SK-N-SH treated with all-trans-retinoic acid at 6 μM for 48 hours (cell line): ENCODE results near the gene ATAD3B.

ENCODE experiments used
- ATAC-seq: fragments of 200-7000 bp; cut with Tn5 transposase; 3 replicates; pipeline ENCODE4 v1.9.1; 2020; ENCODE audit warnings: mild to moderate bottlenecking, moderate library complexity
- BACH2 ChIP-seq: fragments of 250-450 bp; sonication (Bioruptor Pico); IDR thresholded peaks from 2 replicates; pipeline ENCODE4 v1.9.0; 2021; ENCODE audit warnings: mild to moderate bottlenecking, borderline replicate concordance
- CSDC2 ChIP-seq: fragments of 250-450 bp; sonication (Bioruptor Pico); IDR thresholded peaks from 2 replicates; pipeline ENCODE4 v1.5.0; 2020; ENCODE audit warnings: mild to moderate bottlenecking, moderate library complexity
- ESRRG ChIP-seq: fragments of 250-450 bp; sonication (Bioruptor Pico); IDR thresholded peaks from 2 replicates; pipeline ENCODE4 v1.6.1; 2021; ENCODE audit warnings: mild to moderate bottlenecking
- GLIS3 ChIP-seq: fragments of 250-450 bp; sonication (Bioruptor Pico); IDR thresholded peaks from 2 replicates; pipeline ENCODE4 v1.5.0; 2020; ENCODE audit warnings: mild to moderate bottlenecking, moderate library complexity
- ISL1 ChIP-seq: fragments of 250-450 bp; sonication (Bioruptor Pico); IDR thresholded peaks from 2 replicates; pipeline ENCODE4 v2.1.2; 2022; ENCODE audit warnings: mild to moderate bottlenecking, moderate library complexity
- OSR1 ChIP-seq: fragments of 250-450 bp; sonication (Bioruptor Pico); IDR thresholded peaks from 2 replicates; pipeline ENCODE4 v1.8.0; 2022; ENCODE audit warnings: moderate library complexity, mild to moderate bottlenecking, inconsistent platforms
- PATZ1 ChIP-seq: fragments of 250-450 bp; sonication (Bioruptor Pico); IDR thresholded peaks from 2 replicates; pipeline ENCODE4 v1.8.0; 2020; ENCODE audit warnings: mild to moderate bottlenecking, moderate library complexity, borderline replicate concordance
- PPARA ChIP-seq: fragments of 250-450 bp; sonication (Bioruptor Pico); IDR thresholded peaks from 2 replicates; pipeline ENCODE4 v1.5.0; 2020; ENCODE audit warnings: mild to moderate bottlenecking, borderline replicate concordance
- RARB ChIP-seq: fragments of 250-450 bp; sonication (Bioruptor Pico); IDR thresholded peaks from 2 replicates; pipeline ENCODE4 v1.8.0; 2021; ENCODE audit warnings: mild to moderate bottlenecking, moderate library complexity
- TOX ChIP-seq: fragments of 250-450 bp; sonication (Bioruptor Pico); IDR thresholded peaks from 2 replicates; pipeline ENCODE4 v1.8.0; 2021; ENCODE audit warnings: mild to moderate bottlenecking, moderate library complexity, borderline replicate concordance
- ZC3H10 ChIP-seq: fragments of 250-450 bp; sonication (Bioruptor Pico); IDR thresholded peaks from 2 replicates; pipeline ENCODE4 v1.5.1; 2021; ENCODE audit warnings: mild to moderate bottlenecking, moderate library complexity
- ZFP3 ChIP-seq: fragments of 250-450 bp; sonication (Bioruptor Pico); IDR thresholded peaks from 2 replicates; pipeline ENCODE4 v1.5.0; 2020; ENCODE audit warnings: mild to moderate bottlenecking, moderate library complexity
- ZFP30 ChIP-seq: fragments of 450-650 bp; formaldehyde crosslinking; IDR thresholded peaks from 2 replicates; pipeline ENCODE4 v1.5.0; 2022; ENCODE audit warnings: mild to moderate bottlenecking, moderate library complexity
- ZNF70 ChIP-seq: fragments of 450-650 bp; formaldehyde crosslinking; IDR thresholded peaks from 2 replicates; pipeline ENCODE4 v1.5.0; 2020; ENCODE audit warnings: mild to moderate bottlenecking, moderate library complexity
- ZNF8 ChIP-seq: fragments of 450-650 bp; formaldehyde crosslinking; IDR thresholded peaks from 2 replicates; pipeline ENCODE4 v1.5.0; 2020; ENCODE audit warnings: mild to moderate bottlenecking, moderate library complexity
- TF ChIP-seq, protein P1 (sequence below): fragments of 250-450 bp; sonication (Bioruptor Pico); IDR thresholded peaks from 2 replicates; pipeline ENCODE4 v1.8.0; 2021; ENCODE audit warnings: low read depth, mild to moderate bottlenecking, moderate library complexity, borderline replicate concordance
- TF ChIP-seq, protein P2 (sequence below): fragments of 250-450 bp; sonication (Bioruptor Pico); IDR thresholded peaks from 2 replicates; pipeline ENCODE4 v1.5.0; 2020; ENCODE audit warnings: mild to moderate bottlenecking, moderate library complexity

The ATAD3B gene

DNA sequence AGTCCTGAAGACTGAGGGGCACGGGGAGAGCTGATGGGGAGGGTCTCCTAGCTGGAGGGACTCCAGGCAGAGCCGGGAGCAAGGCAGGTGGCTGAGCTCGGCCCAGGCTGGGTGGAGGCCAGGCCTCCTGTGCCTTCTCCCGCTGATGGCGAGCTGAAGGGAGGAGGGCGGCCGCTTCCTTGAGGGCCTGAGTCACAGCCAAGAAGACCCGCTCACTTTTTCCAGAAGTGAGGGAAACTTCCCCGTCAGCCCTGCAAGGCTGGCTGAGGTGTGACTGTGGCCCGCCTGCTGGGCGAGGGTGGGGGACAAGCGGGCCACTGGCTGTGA is 37.8 kb upstream of the ATAD3B start:
- no peak; the same call in 2 of the 3 replicates for ATAC-seq
- TF ChIP-seq ISL1 (CRISPR knock-in tag): no peak
- no peak for TF ChIP-seq ZNF8 (CRISPR knock-in tag)
- TF ChIP-seq BACH2 (CRISPR knock-in tag): no peak
- TF ChIP-seq RARB (CRISPR knock-in tag): no peak
- TF ChIP-seq PATZ1: no peak
- no peak for TF ChIP-seq GLIS3 (CRISPR knock-in tag)
- TF ChIP-seq TOX: no peak
- TF ChIP-seq, protein P1, sequence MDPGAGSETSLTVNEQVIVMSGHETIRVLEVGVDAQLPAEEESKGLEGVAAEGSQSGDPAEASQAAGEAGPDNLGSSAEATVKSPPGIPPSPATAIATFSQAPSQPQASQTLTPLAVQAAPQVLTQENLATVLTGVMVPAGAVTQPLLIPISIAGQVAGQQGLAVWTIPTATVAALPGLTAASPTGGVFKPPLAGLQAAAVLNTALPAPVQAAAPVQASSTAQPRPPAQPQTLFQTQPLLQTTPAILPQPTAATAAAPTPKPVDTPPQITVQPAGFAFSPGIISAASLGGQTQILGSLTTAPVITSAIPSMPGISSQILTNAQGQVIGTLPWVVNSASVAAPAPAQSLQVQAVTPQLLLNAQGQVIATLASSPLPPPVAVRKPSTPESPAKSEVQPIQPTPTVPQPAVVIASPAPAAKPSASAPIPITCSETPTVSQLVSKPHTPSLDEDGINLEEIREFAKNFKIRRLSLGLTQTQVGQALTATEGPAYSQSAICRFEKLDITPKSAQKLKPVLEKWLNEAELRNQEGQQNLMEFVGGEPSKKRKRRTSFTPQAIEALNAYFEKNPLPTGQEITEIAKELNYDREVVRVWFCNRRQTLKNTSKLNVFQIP (CRISPR knock-in tag): no peak
- TF ChIP-seq, protein P2, sequence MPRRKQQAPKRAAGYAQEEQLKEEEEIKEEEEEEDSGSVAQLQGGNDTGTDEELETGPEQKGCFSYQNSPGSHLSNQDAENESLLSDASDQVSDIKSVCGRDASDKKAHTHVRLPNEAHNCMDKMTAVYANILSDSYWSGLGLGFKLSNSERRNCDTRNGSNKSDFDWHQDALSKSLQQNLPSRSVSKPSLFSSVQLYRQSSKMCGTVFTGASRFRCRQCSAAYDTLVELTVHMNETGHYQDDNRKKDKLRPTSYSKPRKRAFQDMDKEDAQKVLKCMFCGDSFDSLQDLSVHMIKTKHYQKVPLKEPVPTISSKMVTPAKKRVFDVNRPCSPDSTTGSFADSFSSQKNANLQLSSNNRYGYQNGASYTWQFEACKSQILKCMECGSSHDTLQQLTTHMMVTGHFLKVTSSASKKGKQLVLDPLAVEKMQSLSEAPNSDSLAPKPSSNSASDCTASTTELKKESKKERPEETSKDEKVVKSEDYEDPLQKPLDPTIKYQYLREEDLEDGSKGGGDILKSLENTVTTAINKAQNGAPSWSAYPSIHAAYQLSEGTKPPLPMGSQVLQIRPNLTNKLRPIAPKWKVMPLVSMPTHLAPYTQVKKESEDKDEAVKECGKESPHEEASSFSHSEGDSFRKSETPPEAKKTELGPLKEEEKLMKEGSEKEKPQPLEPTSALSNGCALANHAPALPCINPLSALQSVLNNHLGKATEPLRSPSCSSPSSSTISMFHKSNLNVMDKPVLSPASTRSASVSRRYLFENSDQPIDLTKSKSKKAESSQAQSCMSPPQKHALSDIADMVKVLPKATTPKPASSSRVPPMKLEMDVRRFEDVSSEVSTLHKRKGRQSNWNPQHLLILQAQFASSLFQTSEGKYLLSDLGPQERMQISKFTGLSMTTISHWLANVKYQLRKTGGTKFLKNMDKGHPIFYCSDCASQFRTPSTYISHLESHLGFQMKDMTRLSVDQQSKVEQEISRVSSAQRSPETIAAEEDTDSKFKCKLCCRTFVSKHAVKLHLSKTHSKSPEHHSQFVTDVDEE (CRISPR knock-in tag): no peak
- no peak for TF ChIP-seq ZFP30
- no peak for TF ChIP-seq ZNF70 (CRISPR knock-in tag)
- no peak for TF ChIP-seq CSDC2

GRCh38 chr1:1434131-1434823 is 37.3 kb upstream of the ATAD3B start:
- TF ChIP-seq, protein P1 (CRISPR knock-in tag): no peak
- TF ChIP-seq BACH2 (CRISPR knock-in tag): no peak
- TF ChIP-seq, all 23 proteins: peak for 0
- ATAC-seq: no peak

DNA sequence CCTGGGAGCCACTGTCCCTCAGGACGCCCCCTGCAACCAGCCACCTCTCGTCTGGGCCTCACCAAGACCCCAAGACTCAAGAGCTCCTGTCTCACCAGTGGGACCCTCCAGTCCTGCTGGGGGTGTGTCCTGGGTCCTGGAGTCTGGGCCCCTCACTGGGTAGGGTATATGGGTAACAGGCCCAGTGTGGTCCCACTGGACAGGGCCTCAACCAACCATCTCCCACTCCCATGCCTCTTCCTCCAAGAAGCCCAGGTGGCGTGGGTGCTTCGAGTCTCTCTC is 36.8 kb upstream of the ATAD3B start:
- TF ChIP-seq TOX (no peak), ZNF8 (CRISPR knock-in tag) (no peak), ESRRG (CRISPR knock-in tag) (no peak), PATZ1 (no peak), ZC3H10 (CRISPR knock-in tag) (no peak)
- TF ChIP-seq, protein P1 (CRISPR knock-in tag): no peak
- ATAC-seq: no peak

DNA sequence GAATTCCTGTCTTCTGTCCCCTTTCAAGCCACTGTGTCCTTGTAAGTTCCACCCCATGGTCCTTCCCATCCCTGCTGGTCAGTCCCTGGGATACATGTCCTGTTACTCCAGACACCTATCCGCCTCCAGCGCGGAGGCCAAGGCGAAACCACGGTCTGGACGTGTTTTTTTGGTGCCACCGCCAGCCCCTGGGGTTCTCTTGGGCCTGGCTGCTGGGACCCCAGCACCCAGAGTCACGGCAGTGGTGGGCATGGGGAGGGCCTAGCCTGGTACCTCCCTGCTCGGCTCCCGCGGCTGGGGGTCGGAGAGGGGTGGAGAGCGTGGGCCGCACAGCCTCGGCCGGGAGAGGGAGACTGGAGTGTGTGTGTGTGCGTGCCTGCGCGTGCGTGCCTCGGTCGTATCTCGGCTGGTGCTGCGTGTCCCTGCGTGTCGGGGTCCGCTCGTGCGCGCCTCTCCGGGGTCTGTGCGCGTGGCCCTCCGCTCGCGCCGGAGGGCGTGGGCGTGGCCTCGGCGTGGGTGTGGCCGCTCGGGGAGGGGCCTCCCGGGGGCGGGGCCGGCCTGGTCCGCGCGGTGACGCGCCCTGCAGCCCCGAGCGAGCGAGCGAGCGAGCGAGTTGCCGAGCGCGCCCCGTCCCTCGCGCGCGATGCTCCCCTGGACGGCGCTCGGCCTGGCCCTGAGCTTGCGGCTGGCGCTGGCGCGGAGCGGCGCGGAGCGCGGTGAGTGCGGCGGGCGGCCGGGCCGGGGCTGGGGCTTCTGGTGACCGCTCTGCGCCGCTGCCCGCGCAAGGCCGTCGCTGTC is 36.3 kb upstream of the ATAD3B start, which contains the start of gene VWA1:
Gene VWA1 (plus strand): TSS at position 585 of the 798 bp plus-strand sequence. CDS start 59 bp downstream, at position 644.
- TF ChIP-seq ZFP3 (CRISPR knock-in tag): no peak
- no peak for TF ChIP-seq OSR1 (CRISPR knock-in tag)
- TF ChIP-seq, protein P2 (CRISPR knock-in tag): no peak
- TF ChIP-seq, protein P1 (CRISPR knock-in tag): no peak
- TF ChIP-seq CSDC2: no peak
- TF ChIP-seq BACH2 (CRISPR knock-in tag): no peak
- TF ChIP-seq PPARA (CRISPR knock-in tag): no peak
- TF ChIP-seq ZNF8 (CRISPR knock-in tag): no peak
- peak; percentile 77 for ATAC-seq
